Measurements from ENCODE around the gene MED13L.

The MED13L gene

GRCh38 chr12:115945491-115945885 lies 332.0 kb downstream of the MED13L start:
- no peaks in the 10 kb centered on the region for H3K79me2 ChIP-seq (ENCODE audit: control insufficient read depth, insufficient read depth, low read length)
- no peak overlapping the region for H2BK15ac ChIP-seq (replicated peaks; ENCODE audit: low read depth)
- no peak overlapping the region for H3K56ac ChIP-seq (ENCODE audit: low read length)
- H3K4ac ChIP-seq (ENCODE audit: low read depth, low read length), result no peak overlapping the region
- no peak overlapping the region for H2BK120ac ChIP-seq (ENCODE audit: low read depth, low read length)
- H3K4me3 ChIP-seq (ENCODE audit: low read length), result no peak overlapping the region
- H4K5ac ChIP-seq (ENCODE audit: low read length), result no peak overlapping the region
- H3K4me2 ChIP-seq (ENCODE audit: low read length), result no peak overlapping the region
- H3K23ac ChIP-seq (ENCODE audit: low read length), result no peak overlapping the region
- DNase-seq, result no peak
- H3K18ac ChIP-seq (ENCODE audit: low read length), result no peak overlapping the region
- no CpG with 5 or more reads among the region's 5 CpGs for WGBS (ENCODE audit: extremely low coverage, insufficient coverage, low lambda C conversion rate)
- no peak overlapping the region for H2BK5ac ChIP-seq (ENCODE audit: low read length)
- H3K27me3 ChIP-seq (ENCODE audit: insufficient read depth, low read length, poor library complexity), result no peaks in the 10 kb centered on the region
- no peaks in the 10 kb centered on the region for H3K36me3 ChIP-seq (ENCODE audit: control insufficient read depth, insufficient read depth, low read length)
- H3K79me1 ChIP-seq (ENCODE audit: low read length), result no peaks in the 10 kb centered on the region
- no peak overlapping the region for H2AK5ac ChIP-seq (ENCODE audit: low read length)
- no peak overlapping the region for H4K8ac ChIP-seq (ENCODE audit: low read depth, low read length)
- no peaks in the 10 kb centered on the region for H3K4me1 ChIP-seq (ENCODE audit: control insufficient read depth, low read depth, low read length)
- no peak overlapping the region for H3K27ac ChIP-seq (ENCODE audit: low read depth, low read length)
- H3K9ac ChIP-seq (ENCODE audit: low read length), result no peak overlapping the region

- H3K9ac ChIP-seq (ENCODE audit: low read length), result no peak overlapping the region
- H3K4me3 ChIP-seq (ENCODE audit: low read length), result no peak overlapping the region
- H3K4ac ChIP-seq (ENCODE audit: low read depth, low read length), result no peak overlapping the region
- no peaks in the 10 kb centered on the region for H3K4me1 ChIP-seq (ENCODE audit: control insufficient read depth, low read depth, low read length)
- H4K8ac ChIP-seq (ENCODE audit: low read depth, low read length), result no peak overlapping the region
- H3K79me2 ChIP-seq (ENCODE audit: control insufficient read depth, insufficient read depth, low read length), result no peaks in the 10 kb centered on the region
- no CpG with 5 or more reads among the region's 24 CpGs for WGBS (ENCODE audit: extremely low coverage, insufficient coverage, low lambda C conversion rate)
- DNase-seq, result no peak
- H2AK5ac ChIP-seq (ENCODE audit: low read length), result no peak overlapping the region
- no peak overlapping the region for H4K5ac ChIP-seq (ENCODE audit: low read length)
- no peaks in the 10 kb centered on the region for H3K27me3 ChIP-seq (ENCODE audit: insufficient read depth, low read length, poor library complexity)
- no peak overlapping the region for H3K56ac ChIP-seq (ENCODE audit: low read length)
- H2BK5ac ChIP-seq (ENCODE audit: low read length), result no peak overlapping the region
- H3K79me1 ChIP-seq (ENCODE audit: low read length), result no peaks in the 10 kb centered on the region
- H3K27ac ChIP-seq (ENCODE audit: low read depth, low read length), result no peak overlapping the region
- no peak overlapping the region for H2BK15ac ChIP-seq (replicated peaks; ENCODE audit: low read depth)
- no peak overlapping the region for H3K4me2 ChIP-seq (ENCODE audit: low read length)
- H3K18ac ChIP-seq (ENCODE audit: low read length), result no peak overlapping the region
- no peak overlapping the region for H3K23ac ChIP-seq (ENCODE audit: low read length)
- H2BK120ac ChIP-seq (ENCODE audit: low read depth, low read length), result no peak overlapping the region
- no peaks in the 10 kb centered on the region for H3K36me3 ChIP-seq (ENCODE audit: control insufficient read depth, insufficient read depth, low read length)
Observed at GRCh38 chr12:115944837-115945490, 332.5 kb downstream of the MED13L start.

- H3K18ac ChIP-seq (ENCODE audit: low read length), result no peak overlapping the region
- no peak overlapping the region for H3K9ac ChIP-seq (ENCODE audit: low read length)
- H3K79me1 ChIP-seq (ENCODE audit: low read length), result no peaks in the 10 kb centered on the region
- no peak overlapping the region for H3K4me2 ChIP-seq (ENCODE audit: low read length)
- DNase-seq, result no peak
- WGBS (ENCODE audit: extremely low coverage, insufficient coverage, low lambda C conversion rate), result no CpG with 5 or more reads among the region's 8 CpGs
- no peak overlapping the region for H2AK5ac ChIP-seq (ENCODE audit: low read length)
- no peak overlapping the region for H4K5ac ChIP-seq (ENCODE audit: low read length)
- no peaks in the 10 kb centered on the region for H3K27me3 ChIP-seq (ENCODE audit: insufficient read depth, low read length, poor library complexity)
- no peak overlapping the region for H2BK120ac ChIP-seq (ENCODE audit: low read depth, low read length)
- H2BK15ac ChIP-seq (replicated peaks; ENCODE audit: low read depth), result no peak overlapping the region
- no peaks in the 10 kb centered on the region for H3K4me1 ChIP-seq (ENCODE audit: control insufficient read depth, low read depth, low read length)
- no peak overlapping the region for H3K56ac ChIP-seq (ENCODE audit: low read length)
- no peak overlapping the region for H3K4ac ChIP-seq (ENCODE audit: low read depth, low read length)
- H3K27ac ChIP-seq (ENCODE audit: low read depth, low read length), result no peak overlapping the region
- H3K23ac ChIP-seq (ENCODE audit: low read length), result no peak overlapping the region
- no peak overlapping the region for H4K8ac ChIP-seq (ENCODE audit: low read depth, low read length)
- no peaks in the 10 kb centered on the region for H3K79me2 ChIP-seq (ENCODE audit: control insufficient read depth, insufficient read depth, low read length)
- no peak overlapping the region for H2BK5ac ChIP-seq (ENCODE audit: low read length)
- H3K36me3 ChIP-seq (ENCODE audit: control insufficient read depth, insufficient read depth, low read length), result no peaks in the 10 kb centered on the region
- no peak overlapping the region for H3K4me3 ChIP-seq (ENCODE audit: low read length)
Observed at GRCh38 chr12:115944392-115944742, 333.1 kb downstream of the MED13L start.

GRCh38 chr12:115943630-115944391 lies 333.7 kb downstream of the MED13L start:
- no CpG with 5 or more reads among the region's 13 CpGs for WGBS (ENCODE audit: extremely low coverage, insufficient coverage, low lambda C conversion rate)
- no peak overlapping the region for H3K56ac ChIP-seq (ENCODE audit: low read length)
- H3K4me2 ChIP-seq (ENCODE audit: low read length), result no peak overlapping the region
- H2BK5ac ChIP-seq (ENCODE audit: low read length), result no peak overlapping the region
- no peak overlapping the region for H3K27ac ChIP-seq (ENCODE audit: low read depth, low read length)
- H3K4ac ChIP-seq (ENCODE audit: low read depth, low read length), result no peak overlapping the region
- no peak overlapping the region for H2AK5ac ChIP-seq (ENCODE audit: low read length)
- no peak overlapping the region for H3K18ac ChIP-seq (ENCODE audit: low read length)
- no peaks in the 10 kb centered on the region for H3K79me1 ChIP-seq (ENCODE audit: low read length)
- H3K23ac ChIP-seq (ENCODE audit: low read length), result no peak overlapping the region
- H3K79me2 ChIP-seq (ENCODE audit: control insufficient read depth, insufficient read depth, low read length), result no peaks in the 10 kb centered on the region
- H3K36me3 ChIP-seq (ENCODE audit: control insufficient read depth, insufficient read depth, low read length), result no peaks in the 10 kb centered on the region
- no peak overlapping the region for H2BK15ac ChIP-seq (replicated peaks; ENCODE audit: low read depth)
- no peak overlapping the region for H3K4me3 ChIP-seq (ENCODE audit: low read length)
- H4K8ac ChIP-seq (ENCODE audit: low read depth, low read length), result no peak overlapping the region
- H4K5ac ChIP-seq (ENCODE audit: low read length), result no peak overlapping the region
- H3K4me1 ChIP-seq (ENCODE audit: control insufficient read depth, low read depth, low read length), result no peaks in the 10 kb centered on the region
- H2BK120ac ChIP-seq (ENCODE audit: low read depth, low read length), result no peak overlapping the region
- DNase-seq, result no peak
- no peak overlapping the region for H3K9ac ChIP-seq (ENCODE audit: low read length)
- H3K27me3 ChIP-seq (ENCODE audit: insufficient read depth, low read length, poor library complexity), result no peaks in the 10 kb centered on the region

- Histone ChIP-seq H3K4ac (ENCODE audit: low read depth, low read length) (no peak overlapping the region), H3K79me2 (ENCODE audit: control insufficient read depth, insufficient read depth, low read length) (no peaks in the 10 kb centered on the region), H3K23ac (ENCODE audit: low read length) (no peak overlapping the region), H3K27ac (ENCODE audit: low read depth, low read length) (no peak overlapping the region), H4K8ac (ENCODE audit: low read depth, low read length) (no peak overlapping the region), H2BK15ac (replicated peaks; ENCODE audit: low read depth) (no peak overlapping the region), H3K56ac (ENCODE audit: low read length) (no peak overlapping the region), H4K5ac (ENCODE audit: low read length) (no peak overlapping the region), H2BK5ac (ENCODE audit: low read length) (no peak overlapping the region), H3K36me3 (ENCODE audit: control insufficient read depth, insufficient read depth, low read length) (no peaks in the 10 kb centered on the region), H2BK120ac (ENCODE audit: low read depth, low read length) (no peak overlapping the region), H3K4me2 (ENCODE audit: low read length) (no peak overlapping the region), H3K79me1 (ENCODE audit: low read length) (no peaks in the 10 kb centered on the region), H2AK5ac (ENCODE audit: low read length) (no peak overlapping the region), H3K4me1 (ENCODE audit: control insufficient read depth, low read depth, low read length) (no peaks in the 10 kb centered on the region), H3K4me3 (ENCODE audit: low read length) (no peak overlapping the region), H3K18ac (ENCODE audit: low read length) (no peak overlapping the region), H3K27me3 (ENCODE audit: insufficient read depth, low read length, poor library complexity) (no peaks in the 10 kb centered on the region), H3K9ac (ENCODE audit: low read length) (no peak overlapping the region)
- no peak for DNase-seq
- WGBS (ENCODE audit: extremely low coverage, insufficient coverage, low lambda C conversion rate), result no CpG with 5 or more reads among the region's 7 CpGs
Observed at GRCh38 chr12:115943310-115943629, 334.2 kb downstream of the MED13L start.

GRCh38 chr12:115942346-115942745 lies 335.1 kb downstream of the MED13L start:
- Histone ChIP-seq H3K27me3 (ENCODE audit: insufficient read depth, low read length, poor library complexity) (no peaks in the 10 kb centered on the region), H3K18ac (ENCODE audit: low read length) (no peak overlapping the region)
- WGBS (ENCODE audit: extremely low coverage, insufficient coverage, low lambda C conversion rate), result no CpG with 5 or more reads among the region's 1 CpG

More at GRCh38 chr12:115942346-115942745, 335.1 kb downstream of the MED13L start:
- Histone ChIP-seq H4K8ac (ENCODE audit: low read depth, low read length) (no peak overlapping the region), H3K23ac (ENCODE audit: low read length) (no peak overlapping the region), H3K79me2 (ENCODE audit: control insufficient read depth, insufficient read depth, low read length) (no peaks in the 10 kb centered on the region), H3K4ac (ENCODE audit: low read depth, low read length) (no peak overlapping the region), H2AK5ac (ENCODE audit: low read length) (no peak overlapping the region), H3K36me3 (ENCODE audit: control insufficient read depth, insufficient read depth, low read length) (no peaks in the 10 kb centered on the region), H4K5ac (ENCODE audit: low read length) (no peak overlapping the region), H3K56ac (ENCODE audit: low read length) (no peak overlapping the region), H3K79me1 (ENCODE audit: low read length) (no peaks in the 10 kb centered on the region), H3K4me2 (ENCODE audit: low read length) (no peak overlapping the region), H3K4me1 (ENCODE audit: control insufficient read depth, low read depth, low read length) (no peaks in the 10 kb centered on the region), H3K4me3 (ENCODE audit: low read length) (no peak overlapping the region), H2BK15ac (replicated peaks; ENCODE audit: low read depth) (no peak overlapping the region), H3K27ac (ENCODE audit: low read depth, low read length) (no peak overlapping the region), H2BK120ac (ENCODE audit: low read depth, low read length) (no peak overlapping the region), H3K9ac (ENCODE audit: low read length) (no peak overlapping the region), H2BK5ac (ENCODE audit: low read length) (no peak overlapping the region)
- no peak for DNase-seq
